ENCODE data around the gene GALNT7.

DNA sequence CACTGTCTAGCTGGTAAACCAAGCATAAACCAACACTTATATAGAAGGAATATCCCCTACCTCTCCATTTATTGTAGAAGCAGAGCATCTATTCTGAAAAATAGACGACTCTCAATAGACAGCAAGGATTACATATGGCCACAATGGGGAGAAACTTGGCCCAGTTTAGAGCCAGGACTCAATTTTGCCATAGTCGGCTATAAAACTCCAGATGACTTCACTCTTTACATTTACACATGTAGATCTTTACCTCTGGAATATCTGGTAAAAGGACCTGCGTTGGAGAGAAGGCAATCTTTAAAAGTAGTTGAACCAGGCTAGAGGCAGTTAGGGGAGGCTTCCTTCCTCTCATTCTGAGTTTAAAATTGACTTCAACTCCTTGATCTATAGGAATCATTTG is 88.2 kb downstream of the GALNT7 start:
- TF ChIP-seq ZBTB7A (tag by site-specific recombination; IDR thresholded peaks at IDR 0.05; ENCODE audit: low read depth): no peak
- TF ChIP-seq TCF7L2 (IDR thresholded peaks at IDR 0.05; ENCODE audit: borderline replicate concordance, low read depth, low read length): no peak
- TF ChIP-seq, protein P1, sequence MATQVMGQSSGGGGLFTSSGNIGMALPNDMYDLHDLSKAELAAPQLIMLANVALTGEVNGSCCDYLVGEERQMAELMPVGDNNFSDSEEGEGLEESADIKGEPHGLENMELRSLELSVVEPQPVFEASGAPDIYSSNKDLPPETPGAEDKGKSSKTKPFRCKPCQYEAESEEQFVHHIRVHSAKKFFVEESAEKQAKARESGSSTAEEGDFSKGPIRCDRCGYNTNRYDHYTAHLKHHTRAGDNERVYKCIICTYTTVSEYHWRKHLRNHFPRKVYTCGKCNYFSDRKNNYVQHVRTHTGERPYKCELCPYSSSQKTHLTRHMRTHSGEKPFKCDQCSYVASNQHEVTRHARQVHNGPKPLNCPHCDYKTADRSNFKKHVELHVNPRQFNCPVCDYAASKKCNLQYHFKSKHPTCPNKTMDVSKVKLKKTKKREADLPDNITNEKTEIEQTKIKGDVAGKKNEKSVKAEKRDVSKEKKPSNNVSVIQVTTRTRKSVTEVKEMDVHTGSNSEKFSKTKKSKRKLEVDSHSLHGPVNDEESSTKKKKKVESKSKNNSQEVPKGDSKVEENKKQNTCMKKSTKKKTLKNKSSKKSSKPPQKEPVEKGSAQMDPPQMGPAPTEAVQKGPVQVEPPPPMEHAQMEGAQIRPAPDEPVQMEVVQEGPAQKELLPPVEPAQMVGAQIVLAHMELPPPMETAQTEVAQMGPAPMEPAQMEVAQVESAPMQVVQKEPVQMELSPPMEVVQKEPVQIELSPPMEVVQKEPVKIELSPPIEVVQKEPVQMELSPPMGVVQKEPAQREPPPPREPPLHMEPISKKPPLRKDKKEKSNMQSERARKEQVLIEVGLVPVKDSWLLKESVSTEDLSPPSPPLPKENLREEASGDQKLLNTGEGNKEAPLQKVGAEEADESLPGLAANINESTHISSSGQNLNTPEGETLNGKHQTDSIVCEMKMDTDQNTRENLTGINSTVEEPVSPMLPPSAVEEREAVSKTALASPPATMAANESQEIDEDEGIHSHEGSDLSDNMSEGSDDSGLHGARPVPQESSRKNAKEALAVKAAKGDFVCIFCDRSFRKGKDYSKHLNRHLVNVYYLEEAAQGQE (tag by site-specific recombination; IDR thresholded peaks at IDR 0.05): no peak
- no peak for TF ChIP-seq CTCF (tag by site-specific recombination; IDR thresholded peaks at IDR 0.05)
- no peak for TF ChIP-seq ZNF16 (tag by site-specific recombination; IDR thresholded peaks at IDR 0.05; ENCODE audit: low read depth)
- TF ChIP-seq ZBTB1 (tag by site-specific recombination; IDR thresholded peaks at IDR 0.05): no peak
- no peak for TF ChIP-seq SALL2 (tag by site-specific recombination; IDR thresholded peaks at IDR 0.05; ENCODE audit: borderline replicate concordance)
- TF ChIP-seq, protein P2, sequence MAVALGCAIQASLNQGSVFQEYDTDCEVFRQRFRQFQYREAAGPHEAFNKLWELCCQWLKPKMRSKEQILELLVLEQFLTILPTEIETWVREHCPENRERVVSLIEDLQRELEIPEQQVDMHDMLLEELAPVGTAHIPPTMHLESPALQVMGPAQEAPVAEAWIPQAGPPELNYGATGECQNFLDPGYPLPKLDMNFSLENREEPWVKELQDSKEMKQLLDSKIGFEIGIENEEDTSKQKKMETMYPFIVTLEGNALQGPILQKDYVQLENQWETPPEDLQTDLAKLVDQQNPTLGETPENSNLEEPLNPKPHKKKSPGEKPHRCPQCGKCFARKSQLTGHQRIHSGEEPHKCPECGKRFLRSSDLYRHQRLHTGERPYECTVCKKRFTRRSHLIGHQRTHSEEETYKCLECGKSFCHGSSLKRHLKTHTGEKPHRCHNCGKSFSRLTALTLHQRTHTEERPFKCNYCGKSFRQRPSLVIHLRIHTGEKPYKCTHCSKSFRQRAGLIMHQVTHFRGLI (tag by site-specific recombination; IDR thresholded peaks at IDR 0.05): no peak
- no peak for TF ChIP-seq ZNF175 (tag by site-specific recombination; IDR thresholded peaks at IDR 0.05)
- no peak for TF ChIP-seq YY1 (tag by site-specific recombination; IDR thresholded peaks at IDR 0.05)
- TF ChIP-seq ZNF121 (tag by site-specific recombination; IDR thresholded peaks at IDR 0.05): no peak
- TF ChIP-seq, protein P3, sequence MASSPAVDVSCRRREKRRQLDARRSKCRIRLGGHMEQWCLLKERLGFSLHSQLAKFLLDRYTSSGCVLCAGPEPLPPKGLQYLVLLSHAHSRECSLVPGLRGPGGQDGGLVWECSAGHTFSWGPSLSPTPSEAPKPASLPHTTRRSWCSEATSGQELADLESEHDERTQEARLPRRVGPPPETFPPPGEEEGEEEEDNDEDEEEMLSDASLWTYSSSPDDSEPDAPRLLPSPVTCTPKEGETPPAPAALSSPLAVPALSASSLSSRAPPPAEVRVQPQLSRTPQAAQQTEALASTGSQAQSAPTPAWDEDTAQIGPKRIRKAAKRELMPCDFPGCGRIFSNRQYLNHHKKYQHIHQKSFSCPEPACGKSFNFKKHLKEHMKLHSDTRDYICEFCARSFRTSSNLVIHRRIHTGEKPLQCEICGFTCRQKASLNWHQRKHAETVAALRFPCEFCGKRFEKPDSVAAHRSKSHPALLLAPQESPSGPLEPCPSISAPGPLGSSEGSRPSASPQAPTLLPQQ (tag by site-specific recombination; IDR thresholded peaks at IDR 0.05): no peak
- no peak for TF ChIP-seq ZNF785 (tag by site-specific recombination; IDR thresholded peaks at IDR 0.05)
- no peak for TF ChIP-seq PRDM6 (tag by site-specific recombination; IDR thresholded peaks at IDR 0.05)
